Measurements from ENCODE around the gene ACR.

ACR gene

DNA sequence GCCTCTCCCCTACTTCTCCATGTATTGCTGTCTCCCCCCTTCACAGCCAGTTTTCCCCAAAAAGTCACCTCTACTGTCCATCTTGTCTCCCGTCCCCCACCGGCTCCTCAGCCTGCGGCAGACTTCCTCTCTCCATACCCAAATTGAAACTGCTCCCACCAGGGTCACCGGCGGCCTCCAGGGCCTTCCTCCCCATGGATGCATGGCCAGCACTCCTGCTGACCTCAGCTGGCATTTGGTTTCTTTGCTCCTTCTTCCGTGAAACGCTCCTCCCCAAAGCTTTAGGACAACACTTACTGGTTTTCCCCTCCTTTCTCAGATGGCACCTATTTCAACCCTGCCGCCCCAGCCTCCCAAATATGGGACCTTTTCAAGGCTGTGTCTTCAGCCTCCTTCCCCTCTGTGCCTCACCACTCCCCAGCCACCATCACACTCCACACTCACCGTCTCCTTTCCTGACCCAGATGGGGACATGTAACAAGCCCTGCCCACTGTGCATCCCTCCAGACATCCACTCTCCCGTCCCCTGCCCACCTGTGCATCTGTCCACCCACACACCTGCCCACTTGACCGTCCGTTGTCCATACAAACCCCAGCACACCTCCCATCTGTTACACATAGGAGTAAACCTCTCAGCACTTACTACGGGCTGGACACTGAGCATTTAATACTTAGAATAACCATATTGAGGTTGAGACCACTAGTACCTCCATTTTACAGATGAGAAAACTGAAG is 21.5 kb upstream of the ACR start:
- no peak for DNase-seq (ENCODE audit: low read depth in 1 of 2, low spot score in 1 of 2)

DNA sequence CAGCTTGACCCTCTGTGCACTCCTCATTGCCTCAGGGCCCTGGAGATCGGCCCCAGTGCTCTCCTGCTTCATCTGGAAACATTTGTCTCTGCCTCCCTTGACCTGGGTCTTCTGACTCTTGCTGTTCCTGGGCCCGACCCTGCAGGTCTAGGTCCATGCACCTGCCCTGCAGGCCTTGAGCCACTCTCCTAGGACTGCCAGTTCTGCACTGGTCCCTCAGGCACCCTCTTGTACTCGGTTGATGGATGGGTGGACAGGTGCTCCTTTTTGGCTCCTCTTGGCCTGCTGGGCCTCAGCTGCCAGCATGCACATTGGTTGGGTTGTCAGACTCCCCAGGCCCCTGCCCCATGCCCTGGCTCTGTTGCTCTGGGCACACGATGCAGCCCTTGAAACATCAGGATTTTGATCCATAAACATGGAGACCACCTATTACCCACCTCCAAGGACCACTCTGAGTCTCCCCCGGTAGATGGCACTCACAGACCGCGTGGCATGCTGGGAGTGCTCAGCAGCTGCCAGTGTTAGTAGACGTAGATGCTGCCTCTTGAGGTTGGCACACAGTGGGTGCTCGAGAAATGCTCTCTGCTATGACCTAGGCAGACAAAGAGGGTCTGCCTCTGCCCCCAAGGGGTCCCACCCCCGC is 20.2 kb upstream of the ACR start:
- no peak for DNase-seq (ENCODE audit: low read depth in 1 of 2, low spot score in 1 of 2)

DNA sequence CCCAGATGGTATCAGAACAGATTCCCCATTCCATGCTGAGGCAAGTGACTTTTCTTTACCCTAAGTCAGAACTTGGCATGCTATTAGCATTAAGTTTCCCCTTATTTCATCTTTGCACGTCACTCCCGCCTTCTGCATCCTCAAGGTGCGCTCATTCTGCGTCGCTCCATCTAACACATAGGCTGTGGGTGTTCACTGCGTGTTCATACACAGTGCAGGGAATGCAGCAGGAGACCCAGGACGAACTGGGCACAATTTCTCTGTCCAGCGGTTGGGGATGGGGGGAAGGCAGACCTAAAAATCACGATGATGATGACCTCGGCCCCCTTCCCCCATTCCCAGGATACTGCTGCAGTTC is 19.7 kb upstream of the ACR start:
- no peak for DNase-seq (ENCODE audit: low read depth in 1 of 2, low spot score in 1 of 2)

DNA sequence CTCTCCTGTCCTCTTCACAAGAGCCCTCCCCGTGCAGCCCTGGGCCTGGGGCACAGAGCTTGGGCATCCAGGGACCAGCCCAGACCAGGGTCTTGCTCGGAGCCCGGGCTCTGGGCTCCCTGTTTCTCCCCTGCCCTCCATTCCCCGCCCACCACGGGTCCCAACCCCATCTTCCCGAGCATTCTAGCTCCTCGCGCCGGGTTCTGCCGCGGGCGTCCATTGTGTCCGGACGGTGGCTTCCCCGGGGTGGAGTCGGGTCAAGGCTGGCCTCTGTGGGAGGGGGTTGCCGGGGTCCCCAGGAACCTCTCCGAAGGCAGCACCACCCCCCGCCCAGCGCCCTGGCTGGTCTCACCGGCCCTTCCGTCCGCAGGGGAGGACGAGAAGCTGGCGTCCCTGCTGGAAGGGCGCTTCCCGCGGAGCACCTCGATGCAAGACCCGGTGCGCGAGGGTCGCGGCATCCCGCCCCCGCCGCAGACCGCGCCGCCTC is 18.1 kb upstream of the ACR start:
- no peak for DNase-seq (ENCODE audit: low read depth in 1 of 2, low spot score in 1 of 2)

DNA sequence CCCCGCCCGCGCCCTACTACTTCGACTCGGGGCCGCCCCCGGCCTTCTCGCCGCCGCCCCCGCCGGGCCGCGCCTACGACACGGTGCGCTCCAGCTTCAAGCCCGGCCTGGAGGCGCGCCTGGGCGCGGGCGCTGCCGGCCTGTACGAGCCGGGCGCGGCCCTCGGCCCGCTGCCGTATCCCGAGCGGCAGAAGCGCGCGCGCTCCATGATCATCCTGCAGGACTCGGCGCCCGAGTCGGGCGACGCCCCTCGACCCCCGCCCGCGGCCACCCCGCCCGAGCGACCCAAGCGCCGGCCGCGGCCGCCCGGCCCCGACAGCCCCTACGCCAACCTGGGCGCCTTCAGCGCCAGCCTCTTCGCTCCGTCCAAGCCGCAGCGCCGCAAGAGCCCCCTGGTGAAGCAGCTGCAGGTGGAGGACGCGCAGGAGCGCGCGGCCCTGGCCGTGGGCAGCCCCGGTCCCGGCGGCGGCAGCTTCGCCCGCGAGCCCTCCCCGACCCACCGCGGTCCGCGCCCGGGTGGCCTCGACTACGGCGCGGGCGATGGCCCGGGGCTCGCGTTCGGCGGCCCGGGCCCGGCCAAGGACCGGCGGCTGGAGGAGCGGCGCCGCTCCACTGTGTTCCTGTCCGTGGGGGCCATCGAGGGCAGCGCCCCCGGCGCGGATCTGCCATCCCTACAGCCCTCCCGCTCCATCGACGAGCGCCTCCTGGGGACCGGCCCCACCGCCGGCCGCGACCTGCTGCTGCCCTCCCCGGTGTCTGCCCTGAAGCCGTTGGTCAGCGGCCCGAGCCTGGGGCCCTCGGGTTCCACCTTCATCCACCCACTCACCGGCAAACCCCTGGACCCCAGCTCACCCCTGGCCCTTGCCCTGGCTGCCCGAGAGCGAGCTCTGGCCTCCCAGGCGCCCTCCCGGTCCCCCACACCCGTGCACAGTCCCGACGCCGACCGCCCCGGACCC is 17.4 kb upstream of the ACR start:
- DNase-seq (ENCODE audit: low read depth in 1 of 2, low spot score in 1 of 2) = no peak

DNA sequence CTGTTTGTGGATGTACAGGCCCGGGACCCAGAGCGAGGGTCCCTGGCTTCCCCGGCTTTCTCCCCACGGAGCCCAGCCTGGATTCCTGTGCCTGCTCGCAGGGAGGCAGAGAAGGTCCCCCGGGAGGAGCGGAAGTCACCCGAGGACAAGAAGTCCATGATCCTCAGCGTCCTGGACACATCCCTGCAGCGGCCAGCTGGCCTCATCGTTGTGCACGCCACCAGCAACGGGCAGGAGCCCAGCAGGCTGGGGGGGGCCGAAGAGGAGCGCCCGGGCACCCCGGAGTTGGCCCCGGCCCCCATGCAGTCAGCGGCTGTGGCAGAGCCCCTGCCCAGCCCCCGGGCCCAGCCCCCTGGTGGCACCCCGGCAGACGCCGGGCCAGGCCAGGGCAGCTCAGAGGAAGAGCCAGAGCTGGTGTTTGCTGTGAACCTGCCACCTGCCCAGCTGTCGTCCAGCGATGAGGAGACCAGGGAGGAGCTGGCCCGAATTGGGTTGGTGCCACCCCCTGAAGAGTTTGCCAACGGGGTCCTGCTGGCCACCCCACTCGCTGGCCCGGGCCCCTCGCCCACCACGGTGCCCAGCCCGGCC is 16.7 kb upstream of the ACR start:
- DNase-seq (ENCODE audit: low read depth in 1 of 2, low spot score in 1 of 2) = no peak

DNA sequence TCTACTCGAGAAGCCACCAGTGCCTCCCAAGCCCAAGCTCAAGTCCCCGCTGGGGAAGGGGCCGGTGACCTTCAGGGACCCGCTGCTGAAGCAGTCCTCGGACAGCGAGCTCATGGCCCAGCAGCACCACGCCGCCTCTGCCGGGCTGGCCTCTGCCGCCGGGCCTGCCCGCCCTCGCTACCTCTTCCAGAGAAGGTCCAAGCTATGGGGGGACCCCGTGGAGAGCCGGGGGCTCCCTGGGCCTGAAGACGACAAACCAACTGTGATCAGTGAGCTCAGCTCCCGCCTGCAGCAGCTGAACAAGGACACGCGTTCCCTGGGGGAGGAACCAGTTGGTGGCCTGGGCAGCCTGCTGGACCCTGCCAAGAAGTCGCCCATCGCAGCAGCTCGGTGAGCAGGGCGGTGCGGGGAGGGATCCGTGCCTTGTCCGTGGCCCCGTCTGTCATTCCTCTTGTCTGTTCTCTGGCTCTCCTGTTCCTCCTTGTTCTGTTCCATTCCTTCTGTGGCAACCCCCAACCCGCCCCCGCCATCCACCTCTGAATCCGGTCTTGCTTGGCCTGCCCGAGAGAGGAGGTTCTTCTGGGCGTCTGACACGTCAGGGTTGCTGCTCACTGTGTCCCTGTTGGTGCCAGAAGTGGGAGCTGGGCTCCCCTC is 15.8 kb upstream of the ACR start:
- no peak for DNase-seq (ENCODE audit: low read depth in 1 of 2, low spot score in 1 of 2)

DNA sequence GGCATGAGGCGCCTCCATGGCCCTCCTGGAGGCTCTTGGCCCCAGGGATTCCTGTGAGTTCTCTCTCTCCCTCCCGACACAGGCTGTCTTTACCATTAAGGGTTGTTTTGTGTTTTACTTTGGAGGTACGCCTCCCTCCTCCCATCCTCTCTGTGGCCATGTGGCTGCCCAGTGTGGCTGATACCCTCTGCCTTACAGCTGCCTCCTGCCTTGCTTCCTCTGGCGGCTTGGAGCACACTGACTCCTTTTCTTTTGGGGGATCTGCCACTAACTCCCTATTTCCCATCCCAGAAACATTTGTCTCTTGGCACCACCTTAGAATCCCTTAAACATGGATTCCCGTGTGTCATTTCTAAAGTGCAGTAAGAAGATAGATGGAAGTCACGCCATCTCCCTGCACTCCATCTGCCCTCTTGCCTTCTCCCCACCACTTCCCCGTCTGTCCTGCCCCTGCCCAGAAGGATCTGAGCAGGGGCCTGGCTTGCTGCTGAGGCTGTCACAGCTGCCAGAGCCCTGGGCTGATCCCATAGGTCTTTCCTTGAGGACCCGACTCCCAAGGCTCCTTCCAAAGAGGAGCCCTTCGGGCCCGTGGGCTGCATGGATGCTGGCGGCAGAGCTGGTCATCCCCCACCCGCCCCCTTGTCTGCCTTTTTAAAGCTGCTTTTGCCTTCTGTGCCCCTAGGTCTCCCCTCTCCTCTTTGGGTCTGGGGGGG is 15.1 kb upstream of the ACR start:
- DNase-seq (ENCODE audit: low read depth in 1 of 2, low spot score in 1 of 2) = no peak

DNA sequence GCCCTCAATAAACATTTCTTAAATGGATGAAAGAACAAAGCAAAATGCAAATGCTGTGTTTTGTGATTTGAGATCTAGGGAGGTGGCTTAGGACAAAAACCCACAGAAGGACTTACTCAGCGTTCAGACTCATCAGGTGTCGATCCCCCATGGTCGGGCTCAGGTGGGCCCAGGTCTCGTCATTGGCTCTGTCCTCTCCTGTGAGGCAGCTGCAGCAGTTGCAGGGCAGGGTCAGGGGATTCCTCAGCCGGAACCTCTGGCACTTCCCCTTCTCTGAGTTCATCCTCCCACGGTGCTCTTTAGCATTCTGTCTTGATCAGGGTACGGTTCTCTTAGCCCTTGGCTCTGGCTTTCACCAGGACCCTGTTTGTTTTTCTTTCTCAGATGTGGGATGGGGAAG is 14.0 kb upstream of the ACR start:
- DNase-seq (ENCODE audit: low read depth in 1 of 2, low spot score in 1 of 2) = no peak

DNA sequence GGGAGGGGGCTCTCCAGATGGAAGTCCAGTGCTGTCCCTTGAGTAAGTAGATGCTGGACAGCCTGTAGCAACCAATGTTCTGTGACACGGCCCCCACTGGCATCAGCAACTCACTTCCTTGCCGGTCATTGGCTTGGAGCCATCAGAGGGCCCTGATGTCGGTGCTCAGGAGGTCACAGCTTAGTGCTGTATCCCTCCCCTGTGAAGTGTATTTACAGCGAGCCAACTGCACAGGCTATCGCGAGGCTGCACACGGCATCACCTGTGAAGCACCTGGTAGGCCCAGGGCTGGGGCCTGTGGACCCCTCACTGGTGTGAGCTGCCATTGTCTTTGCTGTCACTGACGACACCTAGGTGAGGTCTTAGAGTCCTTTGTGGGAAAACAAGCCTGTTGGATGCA is 13.4 kb upstream of the ACR start:
- DNase-seq (ENCODE audit: low read depth in 1 of 2, low spot score in 1 of 2) = no peak

DNA sequence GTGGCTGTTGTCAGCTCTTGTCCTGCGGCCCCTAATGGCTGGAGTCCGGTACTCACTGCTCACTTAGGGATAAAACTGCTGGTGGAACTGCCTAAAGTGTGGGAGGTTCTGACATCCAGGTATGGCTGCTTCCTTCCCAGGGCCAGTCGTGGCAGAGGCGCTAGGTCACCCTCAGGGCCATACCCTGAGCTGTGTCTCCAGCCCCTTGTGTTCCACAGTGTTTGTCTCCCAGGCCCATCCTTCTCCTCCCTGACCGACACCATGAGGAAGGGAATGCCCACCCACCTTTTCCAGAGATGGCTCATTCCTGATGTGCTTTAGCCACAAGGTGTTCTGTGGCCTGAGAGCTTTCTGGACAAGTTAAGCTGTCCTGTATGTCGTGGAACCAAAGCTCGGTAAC is 12.4 kb upstream of the ACR start:
- no peak for DNase-seq (ENCODE audit: low read depth in 1 of 2, low spot score in 1 of 2)

DNA sequence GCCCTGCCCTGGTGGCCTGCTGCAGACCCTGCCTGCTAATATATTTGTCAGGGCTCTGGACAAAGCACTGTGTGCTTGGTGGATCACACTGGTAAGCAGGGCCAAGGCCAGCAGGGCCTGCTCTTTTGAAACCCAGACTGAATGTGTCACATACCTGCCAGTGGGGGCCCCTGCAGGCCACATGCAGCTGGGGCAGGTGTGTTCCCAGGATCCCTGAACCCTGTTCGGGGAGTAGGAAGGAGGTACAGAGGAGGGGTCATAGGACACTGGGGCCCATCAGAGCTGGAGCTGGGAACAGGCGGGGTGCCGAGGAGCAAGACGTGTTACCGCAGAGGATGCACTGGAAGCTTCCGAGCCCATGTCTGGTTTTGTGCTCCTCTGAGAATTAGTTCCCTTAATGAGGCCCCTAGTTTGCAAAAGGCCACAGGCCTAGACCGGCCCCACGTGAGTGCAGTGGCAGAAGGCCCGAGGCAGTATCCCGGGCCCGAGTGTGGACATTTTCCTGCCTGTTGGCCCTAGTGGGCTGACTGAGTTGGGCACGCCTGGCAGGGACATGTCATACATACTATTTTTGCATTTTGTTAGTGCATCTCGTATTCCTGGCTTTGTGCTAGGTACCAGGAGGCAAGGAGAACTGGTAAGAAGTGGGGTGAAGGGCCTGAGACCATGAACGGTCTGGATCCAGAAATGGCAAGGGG is 11.2 kb upstream of the ACR start:
- DNase-seq (ENCODE audit: low read depth in 1 of 2, low spot score in 1 of 2) = no peak

DNA sequence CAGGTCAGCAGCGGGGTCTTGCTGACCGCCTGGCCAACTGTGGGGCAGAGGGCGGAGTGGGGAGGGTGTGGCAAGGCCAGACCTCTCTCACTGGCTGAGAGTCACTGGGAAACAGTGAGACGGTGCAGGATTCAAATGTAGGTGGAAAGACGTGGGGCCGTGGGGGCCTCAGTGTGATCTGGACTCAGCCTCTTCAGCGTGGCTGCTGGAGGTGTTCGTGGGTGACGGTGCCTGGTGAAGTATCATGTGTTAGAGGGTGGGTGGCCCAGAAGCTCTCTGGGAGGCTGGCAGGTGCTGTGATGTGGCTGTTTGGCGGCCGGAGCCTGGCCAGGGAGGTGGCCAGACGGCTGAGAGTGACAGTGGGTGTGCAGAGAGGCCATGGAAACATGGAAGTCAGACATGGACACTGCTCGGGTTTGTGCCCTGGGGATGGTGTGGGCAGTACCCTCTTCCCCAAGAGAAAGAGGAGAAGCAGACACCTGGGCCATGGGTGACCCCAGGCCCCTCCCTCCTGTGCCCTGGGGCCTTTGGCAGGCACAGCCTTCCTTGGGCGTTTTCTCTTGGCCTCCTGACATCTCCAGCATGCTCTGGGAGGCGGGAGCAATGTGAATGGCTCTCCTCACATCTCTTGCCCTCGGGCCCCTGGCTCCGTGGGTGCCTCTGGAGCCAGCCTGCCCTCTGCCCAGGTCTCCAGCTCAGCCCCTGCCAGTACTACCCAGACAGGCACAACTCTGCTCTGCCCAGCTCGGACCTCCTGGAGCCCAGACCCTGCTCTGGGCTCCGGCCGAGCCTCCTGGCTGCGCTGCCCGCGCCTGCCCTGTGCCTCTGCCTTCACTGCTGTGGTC is 10.1 kb upstream of the ACR start:
- DNase-seq (ENCODE audit: low read depth in 1 of 2, low spot score in 1 of 2) = no peak

DNA sequence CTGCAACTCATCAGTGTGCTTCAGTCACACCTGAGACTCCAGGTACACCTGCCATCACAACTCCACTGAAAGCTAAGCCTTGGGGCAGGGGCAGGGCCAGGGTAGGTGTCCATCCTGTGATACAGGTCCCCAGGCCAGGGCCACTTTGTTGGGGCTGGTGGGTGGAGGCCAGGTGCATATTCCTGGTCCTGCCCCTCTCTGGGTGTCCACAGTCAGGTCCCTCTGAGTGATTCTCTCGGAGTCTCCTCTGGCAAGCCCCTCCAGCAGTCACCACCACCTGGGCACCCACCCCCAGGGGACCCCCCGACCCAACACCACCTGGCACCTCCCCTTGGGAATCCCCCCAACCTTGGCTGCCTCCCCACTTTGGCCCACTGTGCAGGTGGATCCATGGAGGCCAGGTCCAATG is 9.5 kb upstream of the ACR start:
- DNase-seq (ENCODE audit: low read depth in 1 of 2, low spot score in 1 of 2) = no peak

DNA sequence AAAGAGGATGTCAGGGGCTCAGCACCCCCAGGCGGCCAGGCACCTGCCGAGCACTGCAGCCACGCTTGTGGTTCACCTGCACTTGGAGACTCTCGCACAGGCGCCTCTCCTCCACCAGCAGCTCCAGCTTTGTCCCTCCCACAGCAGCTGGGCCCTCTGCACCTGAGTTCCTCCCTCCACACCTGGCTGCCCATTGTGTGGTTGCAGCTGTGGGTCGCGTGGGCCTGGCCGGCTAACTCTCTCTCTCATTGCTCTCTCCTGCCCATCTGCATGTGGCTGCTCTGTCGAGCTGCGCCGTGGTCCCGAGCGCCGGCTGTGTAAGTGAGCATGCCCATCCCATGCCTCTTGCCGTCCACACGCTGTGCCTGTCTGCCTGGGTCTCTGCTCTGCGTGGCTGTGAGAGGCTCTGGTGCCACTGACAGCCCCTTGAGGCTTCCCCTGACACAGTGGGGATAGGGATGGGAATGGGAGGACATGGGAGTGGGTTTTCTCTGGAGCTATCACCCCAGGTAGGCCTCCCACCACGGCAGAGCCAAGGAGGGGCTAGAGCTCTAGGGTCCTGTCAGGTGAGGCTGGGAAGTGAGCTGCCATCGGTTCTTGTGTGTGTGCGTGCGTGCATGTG is 8.5 kb upstream of the ACR start:
- DNase-seq (ENCODE audit: low read depth in 1 of 2, low spot score in 1 of 2) = no peak

DNA sequence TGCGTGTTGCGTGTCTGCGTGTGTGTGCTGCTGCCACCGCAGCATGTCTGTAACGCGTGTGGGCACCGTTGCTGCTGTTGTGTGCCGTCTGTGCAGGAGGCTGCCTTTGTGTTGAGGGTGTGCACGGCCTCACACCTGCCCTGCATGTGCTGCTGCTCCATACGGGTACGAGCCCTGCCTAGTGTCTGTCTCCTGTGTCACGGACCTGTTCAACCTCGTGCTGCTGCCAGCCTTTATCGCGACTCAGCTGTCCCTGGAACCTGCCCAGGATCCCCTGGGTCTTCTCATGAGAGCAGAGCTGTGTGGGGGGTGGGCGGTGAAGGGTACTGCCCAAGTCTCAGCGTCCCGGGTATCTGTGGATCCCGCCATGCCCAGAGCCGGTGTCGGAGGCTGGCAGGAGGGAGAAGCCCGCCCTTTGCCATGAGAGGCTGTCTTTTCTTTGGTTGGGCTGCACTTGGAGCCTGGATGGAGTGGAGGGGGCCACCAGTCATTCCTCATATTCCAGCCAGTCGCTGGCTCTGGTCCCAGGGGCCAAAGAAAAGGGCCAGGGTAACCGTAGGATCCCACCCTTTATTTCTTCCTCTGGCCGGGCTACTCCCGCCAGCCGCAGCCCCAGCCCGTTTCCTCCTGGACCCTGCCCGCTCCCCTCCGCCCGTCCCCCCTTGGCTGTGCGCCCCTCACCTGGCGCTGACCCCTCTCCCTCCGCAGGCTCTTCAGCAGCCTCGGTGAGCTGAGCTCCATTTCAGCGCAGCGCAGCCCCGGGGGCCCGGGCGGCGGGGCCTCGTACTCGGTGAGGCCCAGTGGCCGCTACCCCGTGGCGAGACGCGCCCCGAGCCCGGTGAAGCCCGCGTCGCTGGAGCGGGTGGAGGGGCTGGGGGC is 7.8 kb upstream of the ACR start:
- DNase-seq (ENCODE audit: low read depth in 1 of 2, low spot score in 1 of 2) = no peak

DNA sequence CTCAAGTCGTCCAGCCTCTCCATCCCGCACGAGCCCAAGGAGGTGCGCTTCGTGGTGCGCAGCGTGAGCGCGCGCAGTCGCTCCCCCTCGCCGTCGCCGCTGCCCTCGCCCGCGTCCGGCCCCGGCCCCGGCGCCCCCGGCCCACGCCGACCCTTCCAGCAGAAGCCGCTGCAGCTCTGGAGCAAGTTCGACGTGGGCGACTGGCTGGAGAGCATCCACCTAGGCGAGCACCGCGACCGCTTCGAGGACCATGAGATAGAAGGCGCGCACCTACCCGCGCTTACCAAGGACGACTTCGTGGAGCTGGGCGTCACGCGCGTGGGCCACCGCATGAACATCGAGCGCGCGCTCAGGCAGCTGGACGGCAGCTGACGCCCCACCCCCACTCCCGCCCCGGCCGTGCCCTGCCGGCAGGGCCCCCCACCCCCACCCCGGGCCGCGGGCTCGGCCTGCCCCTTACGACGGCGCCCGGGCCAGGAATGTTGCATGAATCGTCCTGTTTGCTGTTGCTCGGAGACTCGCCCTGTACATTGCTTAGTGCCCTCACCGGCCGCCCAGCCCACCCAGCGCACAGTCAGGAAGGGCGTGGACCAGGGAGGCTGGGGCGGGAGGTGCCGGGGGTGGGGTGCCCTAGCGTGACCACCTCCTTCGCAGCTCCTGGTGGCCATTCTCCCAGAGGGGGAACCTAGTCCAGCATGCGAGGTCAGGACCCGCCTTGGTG is 6.9 kb upstream of the ACR start:
- DNase-seq (ENCODE audit: low read depth in 1 of 2, low spot score in 1 of 2) = no peak
